ENCODE measurements around the gene COL4A2.

Gene COL4A2

DNA sequence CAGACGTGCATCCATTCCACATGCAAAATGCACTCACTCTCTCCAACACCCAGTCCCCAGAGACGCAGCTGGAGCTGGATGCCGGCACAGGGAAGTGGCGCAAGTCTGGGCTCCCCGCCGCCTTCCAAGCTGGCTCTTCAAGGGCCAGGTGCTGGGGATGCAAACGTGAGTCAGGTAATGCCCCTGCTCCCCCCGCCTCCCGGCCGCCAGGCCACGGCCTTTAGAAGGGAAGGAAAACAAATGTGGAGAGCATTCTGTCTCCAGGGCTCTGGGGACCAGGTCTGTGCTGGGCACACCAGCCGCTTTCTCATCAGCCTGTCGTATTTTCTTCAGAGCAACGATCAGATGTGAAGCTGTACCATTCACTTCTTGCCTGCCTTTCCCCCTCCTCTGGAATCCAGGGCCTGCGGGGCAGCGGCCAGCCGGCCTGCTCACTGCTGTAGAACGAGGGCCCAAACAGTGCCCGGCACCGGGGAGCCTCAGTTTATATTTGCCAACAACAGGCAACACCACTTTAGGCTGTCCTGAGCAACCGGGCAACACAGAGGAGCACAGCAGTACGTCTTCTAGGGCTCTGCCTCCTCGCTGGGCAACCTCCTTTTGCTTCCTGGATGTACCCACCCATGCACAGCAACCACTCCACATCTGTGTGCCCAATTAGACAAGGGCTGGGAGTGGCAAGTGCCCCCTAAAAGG is 250.7 kb downstream of the COL4A2 start:
- no peak for DNase-seq (ENCODE audit: low read depth)

DNA sequence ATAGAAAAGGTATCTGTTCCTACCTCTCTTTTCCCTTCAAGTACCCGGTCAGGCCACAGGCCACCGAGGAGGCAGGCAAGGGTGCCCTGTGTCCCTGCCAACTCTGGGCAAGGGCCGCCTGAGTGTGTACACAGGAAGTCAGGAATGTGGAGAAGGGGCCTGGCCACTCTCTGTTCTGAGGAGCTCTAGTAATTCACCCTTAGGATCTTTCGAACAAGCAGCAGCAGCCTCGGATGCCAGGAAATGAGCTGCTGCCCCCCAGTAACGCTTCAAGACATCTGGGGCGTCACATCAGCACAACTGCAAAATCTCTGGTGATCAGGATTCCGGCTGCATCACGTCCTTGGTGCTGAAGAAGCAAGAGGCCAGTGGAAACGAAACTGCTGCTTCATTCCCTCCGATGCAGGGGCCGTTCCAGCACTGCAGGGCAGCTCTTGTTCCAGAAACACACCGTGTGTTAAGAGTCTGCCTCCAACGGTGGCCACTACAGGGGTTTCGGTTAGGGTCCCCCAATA is 252.4 kb downstream of the COL4A2 start:
- DNase-seq (ENCODE audit: low read depth) = peak; percentile 17

DNA sequence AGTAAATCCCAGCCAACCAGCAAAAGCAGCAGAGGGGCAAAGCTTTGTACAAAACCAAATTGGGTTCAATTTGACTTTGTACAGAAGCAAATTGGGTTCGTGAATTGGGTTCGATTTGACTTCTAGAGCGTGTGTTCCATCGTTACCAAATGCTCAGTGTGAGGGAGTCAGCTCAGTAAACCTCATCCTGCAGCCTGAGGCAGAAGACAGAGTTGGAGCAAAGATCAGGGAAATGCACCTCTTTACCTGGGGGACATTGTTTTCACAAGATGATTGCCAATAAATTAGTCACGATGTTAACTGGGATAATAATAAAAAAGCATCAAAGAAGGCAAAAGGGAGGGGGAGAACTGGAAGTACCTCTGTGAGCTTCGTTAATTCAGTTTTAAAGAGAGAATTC is 252.9 kb downstream of the COL4A2 start:
- DNase-seq (ENCODE audit: low read depth) = no peak

DNA sequence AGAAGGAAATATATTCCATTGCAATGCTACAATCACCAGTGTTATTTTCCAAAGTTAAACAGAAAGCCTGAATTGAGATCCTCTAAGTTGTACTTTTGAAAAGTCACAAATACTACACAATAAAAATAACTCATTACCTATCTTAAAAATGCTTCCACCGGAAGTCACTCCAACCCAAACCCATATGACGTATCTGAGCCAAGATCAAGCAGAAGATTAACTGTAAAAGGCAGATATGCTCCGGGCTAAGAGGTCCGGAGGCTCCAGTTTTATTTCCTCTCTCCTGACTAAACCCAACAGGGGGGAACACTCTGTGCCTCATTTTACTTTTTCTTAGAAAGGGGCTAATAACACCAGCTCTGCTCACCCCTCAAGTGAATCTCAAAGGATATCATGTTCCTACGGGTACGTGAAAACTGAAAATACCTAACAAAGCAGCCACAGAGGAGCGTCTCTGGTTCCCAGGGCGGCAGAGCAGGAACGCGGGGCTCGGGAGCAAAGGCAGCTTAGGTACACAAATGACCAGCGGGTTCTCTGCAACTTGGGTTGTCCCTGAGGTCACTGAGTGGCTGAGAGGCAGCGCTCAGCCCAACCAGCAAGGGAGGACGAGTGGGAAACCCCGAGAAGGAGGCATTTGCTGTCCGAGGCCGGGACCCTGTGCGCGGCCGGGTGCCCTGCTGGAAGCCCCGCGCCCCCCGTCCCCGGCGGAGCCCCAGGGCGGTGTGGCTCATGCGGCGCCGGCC is 253.7 kb downstream of the COL4A2 start:
- no peak for DNase-seq (ENCODE audit: low read depth)

DNA sequence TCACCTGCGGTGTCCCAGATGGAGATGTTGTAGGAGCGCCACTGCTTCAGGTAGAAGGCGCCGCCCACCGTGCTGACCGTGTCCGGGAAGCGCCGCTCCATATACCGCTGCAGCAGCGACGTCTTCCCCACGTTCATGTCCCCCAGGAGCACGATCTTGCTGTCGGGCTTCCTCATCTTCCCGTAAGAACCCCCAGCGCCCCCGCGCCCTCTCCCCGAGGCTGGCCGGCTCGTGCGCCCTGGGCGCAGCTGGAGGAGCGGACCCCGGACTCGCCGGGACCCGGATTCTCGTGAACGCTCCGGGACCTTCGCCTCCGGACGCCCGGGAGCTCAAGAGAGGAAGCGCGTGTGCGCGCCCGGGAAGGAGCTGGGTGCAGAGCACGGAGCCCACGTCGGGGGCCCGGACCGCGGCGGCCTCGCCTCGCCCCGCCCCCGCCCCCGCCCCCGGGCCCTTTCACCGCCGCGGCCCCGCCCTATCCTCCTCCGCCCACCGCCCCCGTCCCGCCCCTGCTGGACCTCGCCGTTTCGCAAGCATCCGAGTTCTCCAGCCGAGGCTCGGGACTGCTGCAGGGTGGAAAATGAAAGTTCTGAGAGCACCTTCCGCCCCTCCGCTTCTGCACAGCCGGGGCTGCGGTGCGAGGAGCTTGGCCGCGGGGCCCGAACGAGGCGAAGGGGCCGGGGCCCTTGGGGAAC is 254.4 kb downstream of the COL4A2 start, which contains the start of gene RAB20:
RAB20 (minus strand) TSS at position 379 of the 692 bp plus-strand sequence; CDS start at position 176, 203 bp downstream.
- DNase-seq (ENCODE audit: low read depth) = peak; percentile 36

DNA sequence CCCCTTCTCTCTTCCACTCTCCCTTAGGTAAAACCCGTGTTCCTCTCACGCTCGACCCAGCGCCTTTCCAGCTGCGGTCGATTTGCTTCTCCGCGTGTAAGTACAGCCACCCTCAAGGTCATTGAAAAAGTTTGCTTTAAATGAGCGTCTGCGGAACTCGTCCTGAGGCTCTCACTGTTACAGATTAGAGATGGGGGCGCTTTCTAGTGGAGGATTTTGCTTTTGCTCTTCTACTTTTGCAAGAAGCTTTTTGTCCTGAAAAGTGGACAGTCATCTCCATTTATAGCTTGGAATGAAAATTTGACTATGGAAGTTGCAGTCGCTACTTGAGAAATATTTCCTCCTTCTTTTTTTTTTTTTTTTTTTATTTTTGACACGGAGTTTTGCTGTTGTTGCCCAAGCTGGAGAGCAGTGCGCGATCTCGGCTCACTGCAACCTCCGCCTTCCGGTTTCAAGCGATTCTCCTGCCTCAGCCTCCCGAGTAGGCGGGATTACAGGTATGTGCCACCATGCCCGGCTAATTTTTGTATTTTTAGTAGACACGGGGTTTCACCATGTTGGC is 255.0 kb downstream of the COL4A2 start:
- DNase-seq (ENCODE audit: low read depth) = no peak
